Fibroblast of pulmonary artery (primary cell): ENCODE measurements around the gene RASEF.

ENCODE experiments used
- DNase-seq: peaks from one replicate; pipeline ENCODE4 v3.0.0-alpha.2; 2010; ENCODE audit warnings: low read depth
- H3K4me3 ChIP-seq: replicated peaks from 2 replicates; pipeline ENCODE4 v1.5.1; 2011; ENCODE audit warnings: low read depth, mild to moderate bottlenecking, control low read depth, low read length, moderate library complexity
- TF ChIP-seq, protein P1 (sequence below): IDR thresholded peaks from 2 replicates; pipeline ENCODE4 v1.5.1; 2011; ENCODE audit warnings: mild to moderate bottlenecking, control low read depth, low read length, inconsistent platforms; ENCODE audit errors: missing control alignments

RASEF gene

GRCh38 chr9:83005963-83006362, 57.0 kb downstream of the RASEF start:
- TF ChIP-seq, protein P1, sequence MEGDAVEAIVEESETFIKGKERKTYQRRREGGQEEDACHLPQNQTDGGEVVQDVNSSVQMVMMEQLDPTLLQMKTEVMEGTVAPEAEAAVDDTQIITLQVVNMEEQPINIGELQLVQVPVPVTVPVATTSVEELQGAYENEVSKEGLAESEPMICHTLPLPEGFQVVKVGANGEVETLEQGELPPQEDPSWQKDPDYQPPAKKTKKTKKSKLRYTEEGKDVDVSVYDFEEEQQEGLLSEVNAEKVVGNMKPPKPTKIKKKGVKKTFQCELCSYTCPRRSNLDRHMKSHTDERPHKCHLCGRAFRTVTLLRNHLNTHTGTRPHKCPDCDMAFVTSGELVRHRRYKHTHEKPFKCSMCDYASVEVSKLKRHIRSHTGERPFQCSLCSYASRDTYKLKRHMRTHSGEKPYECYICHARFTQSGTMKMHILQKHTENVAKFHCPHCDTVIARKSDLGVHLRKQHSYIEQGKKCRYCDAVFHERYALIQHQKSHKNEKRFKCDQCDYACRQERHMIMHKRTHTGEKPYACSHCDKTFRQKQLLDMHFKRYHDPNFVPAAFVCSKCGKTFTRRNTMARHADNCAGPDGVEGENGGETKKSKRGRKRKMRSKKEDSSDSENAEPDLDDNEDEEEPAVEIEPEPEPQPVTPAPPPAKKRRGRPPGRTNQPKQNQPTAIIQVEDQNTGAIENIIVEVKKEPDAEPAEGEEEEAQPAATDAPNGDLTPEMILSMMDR = no peak
- H3K4me3 ChIP-seq = no peak overlapping the region

DNA sequence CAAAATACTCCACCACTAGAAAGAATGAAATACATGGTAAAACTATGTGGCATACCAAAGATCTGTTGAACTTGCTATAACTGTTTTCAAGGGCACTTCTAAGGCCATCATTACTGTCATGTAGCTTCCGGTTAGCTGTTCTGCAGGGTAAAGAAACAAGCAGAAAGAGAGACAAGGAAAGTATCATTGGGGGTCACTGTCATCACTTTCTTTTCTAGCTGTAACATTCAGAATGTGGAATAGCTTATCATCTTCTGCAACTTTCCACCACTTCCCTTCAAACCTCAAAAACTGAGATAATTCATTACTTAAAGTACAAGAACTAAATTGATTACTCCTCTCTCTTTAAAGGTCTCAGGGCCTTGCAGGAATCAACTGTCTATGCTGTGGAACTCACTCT, 57.6 kb downstream of the RASEF start:
- no peak for DNase-seq
- H3K4me3 ChIP-seq = no peak overlapping the region
- TF ChIP-seq, protein P1 = no peak

More at GRCh38 chr9:83005963-83006362, 57.0 kb downstream of the RASEF start:
- no peak for DNase-seq

- TF ChIP-seq, protein P1 = no peak
- H3K4me3 ChIP-seq = no peak overlapping the region
- DNase-seq = no peak
Observed at GRCh38 chr9:83002329-83002728, 60.6 kb downstream of the RASEF start.

DNA sequence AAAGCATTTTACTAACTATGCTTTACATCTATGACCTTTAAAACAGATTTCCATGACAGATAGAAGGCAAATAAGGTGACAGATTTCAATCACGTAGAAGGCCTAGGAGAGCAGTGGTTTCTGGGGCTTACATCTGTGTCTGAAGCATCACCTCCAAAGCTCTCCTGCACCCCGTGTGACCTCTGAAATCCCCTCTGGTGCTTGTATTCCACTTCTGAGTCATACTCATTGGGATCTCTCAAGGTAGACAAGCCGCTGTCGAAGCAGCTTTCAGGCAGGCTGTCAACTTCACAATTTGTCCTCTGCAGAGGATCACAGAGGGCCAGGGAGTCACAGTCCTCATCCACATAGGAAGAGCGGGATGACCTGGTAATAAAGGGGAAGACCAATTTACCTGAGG, 62.2 kb downstream of the RASEF start:
- TF ChIP-seq, protein P1 = no peak
- no peak overlapping the region for H3K4me3 ChIP-seq
- no peak for DNase-seq

- DNase-seq = no peak
- TF ChIP-seq, protein P1 = no peak
Observed at GRCh38 chr9:82998409-82998808, 64.5 kb downstream of the RASEF start.

DNA sequence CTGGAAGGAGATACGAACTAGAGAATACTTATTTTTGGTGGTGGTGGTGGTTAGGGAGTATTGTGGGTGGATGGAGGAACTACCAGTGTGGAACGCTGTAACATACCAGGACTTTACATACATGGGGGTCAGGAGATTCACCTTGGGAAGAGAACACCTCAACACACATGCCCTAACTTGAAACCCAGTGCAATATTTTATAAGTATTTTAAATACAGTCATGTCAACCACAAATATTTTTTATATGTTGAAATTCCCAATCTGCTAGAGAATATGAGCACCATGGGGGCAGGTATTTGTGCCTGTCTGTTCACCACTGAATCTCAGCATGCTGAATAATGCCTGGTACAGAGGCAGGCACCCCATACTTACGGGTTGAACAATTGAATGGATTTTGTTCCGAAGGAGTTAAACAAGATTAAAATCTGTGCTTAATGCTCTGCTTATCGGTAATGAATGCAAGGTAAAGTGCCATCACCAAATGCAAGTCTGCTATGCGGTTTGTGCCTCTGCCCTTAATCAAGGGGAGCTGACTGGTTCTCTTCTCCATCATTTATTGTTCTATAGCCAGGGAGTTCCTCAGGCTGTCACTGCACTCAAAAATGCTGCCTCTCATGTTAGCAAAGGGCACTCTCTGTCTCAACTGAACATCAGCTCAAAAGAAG, 65.3 kb downstream of the RASEF start:
- no peak overlapping the region for H3K4me3 ChIP-seq
- TF ChIP-seq, protein P1 = no peak
- DNase-seq = no peak

More at GRCh38 chr9:82998409-82998808, 64.5 kb downstream of the RASEF start:
- H3K4me3 ChIP-seq = no peak overlapping the region

DNA sequence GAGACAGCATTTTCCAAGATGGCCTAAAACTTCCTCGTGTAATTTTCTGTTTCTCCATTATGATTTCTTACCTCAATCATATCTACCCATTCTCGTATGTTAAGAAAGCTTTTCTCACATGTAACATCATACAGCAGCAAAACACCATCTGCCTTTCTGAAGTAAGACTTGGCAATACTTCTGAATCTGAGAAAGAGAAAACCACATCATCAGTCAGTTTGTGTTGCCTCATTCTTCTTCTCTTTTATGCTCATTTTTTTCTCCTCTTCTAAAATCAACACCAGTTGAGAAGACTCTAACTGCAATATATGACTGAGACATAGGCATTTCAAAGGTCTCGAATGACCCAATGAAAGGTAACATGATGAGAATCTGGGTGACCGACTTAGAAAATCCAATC, 66.0 kb downstream of the RASEF start:
- TF ChIP-seq, protein P1 = no peak
- no peak for DNase-seq
- no peak overlapping the region for H3K4me3 ChIP-seq
